ENCODE measurements around the gene WNK1. TPM values are rescaled to one million over a fixed set of nuclear protein-coding genes. Genes with fewer than 3 reads are reported as not detected.

WNK1 gene
- total and polyA plus RNA-seq, 2 of the 8 experiments (the other 6 are each of a cell fraction or from before 2014, with no cell fraction given) = 88.2 to 157 TPM

DNA sequence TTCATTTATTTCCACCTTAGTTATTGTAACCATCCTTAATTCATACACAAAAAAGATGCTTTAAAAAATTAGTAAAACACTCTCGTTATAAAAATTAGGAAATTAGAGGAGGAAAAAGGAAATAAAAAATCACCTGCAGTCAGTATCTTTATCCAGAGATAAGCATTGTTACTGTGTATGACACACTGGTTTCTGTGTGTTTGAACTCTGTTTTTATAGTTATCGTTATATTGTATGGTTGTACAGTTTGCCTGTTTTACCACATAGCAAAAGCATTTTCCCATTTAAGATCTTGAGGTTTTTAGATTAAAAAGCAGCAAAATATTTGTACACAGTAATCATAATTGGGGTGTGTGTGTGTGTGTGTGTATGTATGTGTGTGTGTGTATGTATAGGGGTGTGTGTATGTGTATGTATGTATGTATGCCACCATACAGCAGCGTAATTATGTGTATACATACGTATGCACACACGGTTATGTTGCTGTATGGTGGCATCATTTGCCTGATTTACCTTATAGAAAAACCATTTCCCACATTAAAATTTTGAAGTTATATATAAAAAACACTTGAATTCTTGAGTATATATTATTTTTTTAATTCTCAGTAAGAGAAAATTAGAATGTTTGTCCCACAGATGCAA, 19.8 kb downstream of the WNK1 start:
- CTCF ChIA-PET (ENCODE audit: partially characterized antibody) = interaction anchor here (1.1 to 1.9 kb wide), 3 partner anchors 12 to 46 kb away, joined by 3 to 4 read pairs (median 3); no protein-coding TSS in a partner anchor
- peaks cover 3 to 96% of the 10 kb centered on the region in 2 experiments; a peak in 3 of 4 replicates for H3K79me2 ChIP-seq (ENCODE audit: control insufficient read depth in 1 of 2, insufficient read depth in 2 of 2, low read length in 2 of 2)
- WGBS, 2 experiments (ENCODE audit: extremely low coverage in 1 of 2, insufficient coverage in 1 of 2, insufficient read length in 1 of 2, insufficient replicate concordance in 2 of 2, low coverage in 1 of 2, low lambda C conversion rate in 2 of 2, missing lambda C conversion rate in 1 of 2) = 92% methylated on average over 5 of the region's 5 CpGs; no CpG with 5 or more reads in 1 of the 2 experiments
- no peak for TF ChIP-seq CHD2 (IDR thresholded peaks at IDR 0.05; ENCODE audit: low read length)
- TF ChIP-seq EZH2 (IDR thresholded peaks at IDR 0.05; ENCODE audit: low read depth, low read length, severe bottlenecking) = no peak
- TF ChIP-seq, protein P1, sequence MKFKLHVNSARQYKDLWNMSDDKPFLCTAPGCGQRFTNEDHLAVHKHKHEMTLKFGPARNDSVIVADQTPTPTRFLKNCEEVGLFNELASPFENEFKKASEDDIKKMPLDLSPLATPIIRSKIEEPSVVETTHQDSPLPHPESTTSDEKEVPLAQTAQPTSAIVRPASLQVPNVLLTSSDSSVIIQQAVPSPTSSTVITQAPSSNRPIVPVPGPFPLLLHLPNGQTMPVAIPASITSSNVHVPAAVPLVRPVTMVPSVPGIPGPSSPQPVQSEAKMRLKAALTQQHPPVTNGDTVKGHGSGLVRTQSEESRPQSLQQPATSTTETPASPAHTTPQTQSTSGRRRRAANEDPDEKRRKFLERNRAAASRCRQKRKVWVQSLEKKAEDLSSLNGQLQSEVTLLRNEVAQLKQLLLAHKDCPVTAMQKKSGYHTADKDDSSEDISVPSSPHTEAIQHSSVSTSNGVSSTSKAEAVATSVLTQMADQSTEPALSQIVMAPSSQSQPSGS (IDR thresholded peaks at IDR 0.05; ENCODE audit: low read length) = no peak
- no peak for TF ChIP-seq CHD1 (IDR thresholded peaks at IDR 0.05; ENCODE audit: low read depth, low read length)
- TF ChIP-seq, protein P2, sequence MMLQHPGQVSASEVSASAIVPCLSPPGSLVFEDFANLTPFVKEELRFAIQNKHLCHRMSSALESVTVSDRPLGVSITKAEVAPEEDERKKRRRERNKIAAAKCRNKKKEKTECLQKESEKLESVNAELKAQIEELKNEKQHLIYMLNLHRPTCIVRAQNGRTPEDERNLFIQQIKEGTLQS (IDR thresholded peaks at IDR 0.05; ENCODE audit: insufficient read depth, low read depth, low read length) = no peak
- TF ChIP-seq NANOG (IDR thresholded peaks at IDR 0.05; ENCODE audit: insufficient read depth, low read depth, low read length, poor library complexity, severe bottlenecking) = no peak
- no peak for TF ChIP-seq GTF2F1 (IDR thresholded peaks at IDR 0.05; ENCODE audit: borderline replicate concordance, low read depth, low read length)
- no peak for TF ChIP-seq SIN3A (conservative IDR thresholded peaks at IDR 0.05 in 1 of 2, IDR thresholded peaks at IDR 0.05 in 1 of 2; ENCODE audit: low read depth in 1 of 2, low read length in 2 of 2)
- no peak for TF ChIP-seq FOSL1 (IDR thresholded peaks at IDR 0.05; ENCODE audit: insufficient read depth, low read depth, low read length)
- no peak for TF ChIP-seq TCF12 (IDR thresholded peaks at IDR 0.05; ENCODE audit: low read depth, low read length)

More for the DNA sequence above, 19.8 kb downstream of the WNK1 start:
- POLR2A ChIA-PET (ENCODE audit: partially characterized antibody) = interaction anchor here (0.6 kb wide), 1 partner anchor 12 kb away, joined by 4 read pairs; no protein-coding TSS in a partner anchor
- no peak overlapping the region for H4K5ac ChIP-seq (ENCODE audit: insufficient read length, low read depth, low read length)
- H3K27ac ChIP-seq (ENCODE audit: low read depth, low read length) = no peak overlapping the region
- H3K4me1 ChIP-seq (replicated peaks in 1 of 4; ENCODE audit: control insufficient read depth in 3 of 4, insufficient read depth in 4 of 4, low read length in 3 of 4) = no peaks in the 10 kb centered on the region
- DNase-seq (ENCODE audit: low read depth in 1 of 2, low spot score in 2 of 2) = no peak
- H3K18ac ChIP-seq (ENCODE audit: extremely low read depth, low read length) = no peak overlapping the region
- no peak overlapping the region for H3K4ac ChIP-seq (replicated peaks; ENCODE audit: insufficient read length, low read depth, low read length)
- H4K8ac ChIP-seq (ENCODE audit: extremely low read depth, insufficient read depth, low read length) = no peak overlapping the region
- H3K36me3 ChIP-seq (ENCODE audit: control insufficient read depth in 2 of 4, insufficient read depth in 4 of 4, low read length in 3 of 4) = no peaks in the 10 kb centered on the region
- no peak overlapping the region for H3K4me3 ChIP-seq (ENCODE audit: extremely low read depth in 1 of 4, insufficient read depth in 2 of 4, low read depth in 3 of 4, low read length in 4 of 4)
- no peak overlapping the region for H2BK5ac ChIP-seq (ENCODE audit: low read depth, low read length)
- no peak overlapping the region for H2AFZ ChIP-seq (ENCODE audit: low read length)
- no peaks in the 10 kb centered on the region for H3K27me3 ChIP-seq (replicated peaks in 1 of 4; ENCODE audit: control insufficient read depth in 3 of 4, extremely low read depth in 1 of 4, insufficient read depth in 3 of 4, low read length in 3 of 4)
- no peak overlapping the region for H2BK12ac ChIP-seq (ENCODE audit: low read depth, low read length)
- H3K23ac ChIP-seq (ENCODE audit: insufficient read length) = no peak overlapping the region
- peaks cover 1% of the 10 kb centered on the region; the same call in 1 of the 2 replicates for H3K23me2 ChIP-seq (ENCODE audit: low read depth, low read length)
- no peak overlapping the region for H4K91ac ChIP-seq (replicated peaks; ENCODE audit: insufficient read length, low read length)
- no peak overlapping the region for H2BK15ac ChIP-seq (ENCODE audit: low read length)
- no peak overlapping the region for H2BK20ac ChIP-seq (ENCODE audit: low read length)
- no peak overlapping the region for H3K14ac ChIP-seq (ENCODE audit: insufficient read length)
- no peak overlapping the region for H3K4me2 ChIP-seq (ENCODE audit: insufficient read depth in 1 of 2, low read depth in 2 of 2, low read length in 2 of 2)
- H3K9me3 ChIP-seq (ENCODE audit: insufficient read depth in 2 of 2, low read depth in 1 of 2, low read length in 1 of 2) = no peaks in the 10 kb centered on the region
- peaks cover 3 to 8% of the 10 kb centered on the region in 2 experiments for H4K20me1 ChIP-seq (replicated peaks in 1 of 2; ENCODE audit: control insufficient read depth in 1 of 2, insufficient read depth in 2 of 2, low read length in 2 of 2)
- no peak overlapping the region for H2AK5ac ChIP-seq (ENCODE audit: low read depth, low read length)
- H3K79me1 ChIP-seq (ENCODE audit: low read depth, low read length) = no peaks in the 10 kb centered on the region; the same call in 1 of the 2 replicates
- no peak overlapping the region for H2BK120ac ChIP-seq (replicated peaks; ENCODE audit: low read depth, low read length)
- H3K9ac ChIP-seq (replicated peaks in 1 of 4; ENCODE audit: extremely low read depth in 1 of 4, low read depth in 3 of 4, low read length in 3 of 4) = no peak overlapping the region
- no peak overlapping the region for H3K56ac ChIP-seq (replicated peaks; ENCODE audit: insufficient read length, low read depth, low read length)
- no peak for FAIRE-seq

Data from H1 (cell line).